CD4-positive, alpha-beta T cell treated with Interleukin-6 for 4 hours (primary cell): ENCODE data around the gene AGMAT.

Experiments
- DNase-seq: peaks from one replicate; pipeline ENCODE4 v3.0.0-alpha.2; 2020; ENCODE audit warnings: mixed read lengths

AGMAT gene, protein sequence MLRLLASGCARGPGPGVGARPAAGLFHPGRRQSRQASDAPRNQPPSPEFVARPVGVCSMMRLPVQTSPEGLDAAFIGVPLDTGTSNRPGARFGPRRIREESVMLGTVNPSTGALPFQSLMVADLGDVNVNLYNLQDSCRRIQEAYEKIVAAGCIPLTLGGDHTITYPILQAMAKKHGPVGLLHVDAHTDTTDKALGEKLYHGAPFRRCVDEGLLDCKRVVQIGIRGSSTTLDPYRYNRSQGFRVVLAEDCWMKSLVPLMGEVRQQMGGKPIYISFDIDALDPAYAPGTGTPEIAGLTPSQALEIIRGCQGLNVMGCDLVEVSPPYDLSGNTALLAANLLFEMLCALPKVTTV

GRCh38 chr1:15584489-15585363, at the start of gene AGMAT:
Gene AGMAT (minus strand): TSS chr1:15585051. CDS start chr1:15584967, 84 bp downstream.
- peak; percentile 70 for DNase-seq

GRCh38 chr1:15633756-15634420, 49.0 kb upstream of the AGMAT start:
- DNase-seq: no peak

DNA sequence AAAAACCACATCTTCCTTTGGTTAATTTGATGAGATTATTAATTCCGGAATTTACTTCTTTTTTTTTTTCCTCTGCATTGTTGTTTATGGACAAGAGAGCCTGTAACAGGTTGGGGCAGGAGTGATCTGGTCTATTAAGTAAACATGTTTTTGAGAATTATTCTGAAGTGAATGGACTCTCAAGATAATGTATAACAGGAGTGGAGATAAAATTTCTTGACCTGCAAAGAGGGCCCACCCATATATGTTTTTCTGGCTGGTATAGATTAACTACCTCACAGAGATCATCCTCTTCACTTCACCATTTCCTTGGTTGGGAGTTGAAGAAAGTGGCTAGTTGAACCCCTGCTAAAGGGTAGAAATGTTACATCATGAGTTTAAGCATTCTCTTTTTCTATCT, 43.2 kb upstream of the AGMAT start:
- no peak for DNase-seq

DNA sequence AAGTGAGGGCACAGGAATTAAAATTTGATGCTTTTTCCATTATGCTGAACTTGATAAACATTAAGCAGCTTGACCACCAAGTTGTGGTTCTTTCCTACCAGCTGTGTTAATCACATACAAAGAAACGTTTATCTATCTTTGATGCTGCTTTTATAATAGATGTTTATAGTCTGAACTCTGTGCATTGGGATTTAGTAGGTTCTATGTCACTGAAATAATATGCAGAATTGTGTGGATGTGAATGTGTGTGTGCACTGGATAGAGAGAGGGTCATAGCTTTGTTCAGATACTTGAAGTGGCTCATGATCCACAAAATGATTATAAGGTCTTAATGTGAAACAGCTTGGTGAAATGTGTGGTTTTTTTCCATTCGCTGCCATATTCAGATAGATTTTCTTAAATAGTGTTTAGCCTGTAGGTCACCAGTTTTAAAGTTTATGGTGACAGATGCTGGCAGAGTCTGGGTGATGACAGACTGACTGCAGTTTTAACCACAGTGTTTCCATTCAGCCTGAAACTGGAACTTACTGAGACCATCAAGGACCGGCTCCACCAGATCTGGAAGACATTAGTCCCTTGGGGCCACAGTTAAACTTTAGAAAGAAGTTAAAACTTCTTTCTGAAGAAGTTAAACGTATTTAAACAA, 42.6 kb upstream of the AGMAT start:
- DNase-seq: no peak

GRCh38 chr1:15626269-15626950, 41.6 kb upstream of the AGMAT start:
- DNase-seq: no peak

DNA sequence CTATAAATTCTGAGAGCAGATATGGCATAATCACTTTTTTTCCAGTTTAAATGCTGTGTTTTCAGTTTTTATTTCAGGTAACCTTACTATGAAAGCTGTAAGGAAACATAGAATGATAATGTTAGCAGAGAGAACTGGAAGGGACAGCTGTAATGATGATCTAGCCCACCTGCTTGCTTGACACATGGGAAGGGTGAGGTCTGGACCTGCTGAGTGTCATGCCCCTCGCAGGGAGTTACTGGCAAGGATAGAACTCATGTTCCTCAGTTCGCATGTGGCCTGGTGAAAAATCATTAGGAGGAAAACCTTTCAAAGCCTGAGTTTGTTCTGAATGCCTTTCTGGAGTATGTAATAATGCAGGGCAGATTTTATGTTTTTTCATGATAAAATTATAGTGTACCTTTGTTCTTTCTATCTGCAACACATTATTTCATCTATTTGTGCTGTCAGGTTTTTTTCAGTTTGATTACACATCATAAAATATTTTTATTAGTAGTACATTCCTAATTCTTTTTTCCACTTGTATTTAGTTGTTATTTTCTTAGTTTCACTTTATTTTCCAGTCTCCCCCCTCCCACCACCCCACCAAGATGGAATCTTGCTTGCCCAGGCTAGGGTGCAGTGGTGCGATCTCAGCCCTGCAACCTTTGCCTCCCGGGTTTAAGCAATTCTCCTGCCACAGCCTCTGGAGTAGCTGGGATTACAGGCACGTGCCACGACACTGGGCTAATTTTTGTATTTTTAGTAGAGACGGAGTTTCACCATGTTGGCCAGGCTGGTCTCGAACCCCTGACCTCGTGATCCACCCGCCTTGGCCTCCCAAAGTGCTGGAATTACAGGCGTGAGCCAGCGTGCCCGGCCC, 40.4 kb upstream of the AGMAT start:
- no peak for DNase-seq

DNA sequence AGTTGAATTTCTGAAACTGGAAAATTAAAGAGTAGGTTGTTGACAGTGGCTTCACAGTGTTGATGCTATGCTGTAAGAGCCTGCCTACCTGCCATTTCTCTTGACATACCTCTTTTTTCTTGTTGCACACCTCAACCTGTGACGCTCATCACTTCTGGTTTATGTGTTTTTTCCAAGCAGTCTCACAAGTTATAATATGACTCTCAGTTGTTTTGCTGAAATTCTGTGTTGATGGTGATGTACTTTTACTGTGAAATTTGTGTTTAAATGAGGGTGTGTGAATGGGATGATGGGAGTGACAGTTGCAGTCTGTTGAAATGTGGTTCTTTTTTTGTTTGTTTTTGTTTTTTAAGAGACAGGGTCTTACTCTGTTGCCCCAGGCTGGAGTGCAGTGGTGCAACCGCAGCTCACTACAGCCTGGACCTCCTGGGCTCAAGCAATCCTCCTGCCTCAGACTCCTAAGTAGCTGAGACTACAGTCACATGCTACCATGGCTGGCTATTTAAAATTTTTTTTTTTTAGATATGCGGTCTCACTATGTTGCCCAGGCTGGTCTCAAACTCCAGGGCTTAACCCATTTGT, 39.4 kb upstream of the AGMAT start:
- DNase-seq: no peak

- DNase-seq: no peak
These were observed 38.6 kb upstream of the AGMAT start for GRCh38 chr1:15623435-15623834.

DNA sequence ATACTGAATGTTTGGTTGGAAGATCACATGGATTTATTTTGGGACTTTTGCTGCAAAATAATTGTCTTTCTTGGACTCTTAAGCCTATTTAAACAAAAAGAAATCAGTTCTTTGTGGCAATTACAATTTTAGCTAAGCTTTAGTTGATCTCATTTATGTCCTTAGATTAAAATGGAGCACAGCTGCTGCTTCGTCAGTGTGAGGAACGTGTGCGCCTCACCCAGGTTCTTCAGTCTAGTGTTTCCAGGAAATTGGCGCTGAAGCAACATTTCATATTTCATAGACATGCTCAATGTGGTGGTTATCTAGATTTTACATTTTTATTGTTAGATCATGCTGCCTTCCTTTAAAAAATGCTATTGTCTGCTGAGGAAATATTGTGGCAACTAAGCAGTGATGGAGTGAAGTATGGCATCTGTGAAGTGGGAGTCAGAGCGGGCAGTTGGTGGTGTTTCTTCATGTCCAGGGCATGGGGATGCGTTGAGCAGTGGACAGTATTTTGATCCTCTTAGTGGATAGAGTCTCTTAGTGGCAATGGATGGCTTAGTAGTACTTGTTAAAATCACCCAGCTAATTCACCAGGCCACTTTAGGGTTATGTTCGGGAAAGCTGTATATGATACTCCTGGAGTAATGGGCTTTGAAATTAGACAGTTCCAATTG, 38.0 kb upstream of the AGMAT start:
- DNase-seq: no peak

- no peak for DNase-seq
These were observed 37.1 kb upstream of the AGMAT start for GRCh38 chr1:15621975-15622374.

GRCh38 chr1:15620902-15621682, 36.2 kb upstream of the AGMAT start:
- no peak for DNase-seq

GRCh38 chr1:15620155-15620545, 35.3 kb upstream of the AGMAT start:
- peak; percentile 40 for DNase-seq

- no peak for DNase-seq
These were observed 34.0 kb upstream of the AGMAT start for GRCh38 chr1:15618655-15619525.

GRCh38 chr1:15618077-15618654, 33.3 kb upstream of the AGMAT start:
- no peak for DNase-seq

DNA sequence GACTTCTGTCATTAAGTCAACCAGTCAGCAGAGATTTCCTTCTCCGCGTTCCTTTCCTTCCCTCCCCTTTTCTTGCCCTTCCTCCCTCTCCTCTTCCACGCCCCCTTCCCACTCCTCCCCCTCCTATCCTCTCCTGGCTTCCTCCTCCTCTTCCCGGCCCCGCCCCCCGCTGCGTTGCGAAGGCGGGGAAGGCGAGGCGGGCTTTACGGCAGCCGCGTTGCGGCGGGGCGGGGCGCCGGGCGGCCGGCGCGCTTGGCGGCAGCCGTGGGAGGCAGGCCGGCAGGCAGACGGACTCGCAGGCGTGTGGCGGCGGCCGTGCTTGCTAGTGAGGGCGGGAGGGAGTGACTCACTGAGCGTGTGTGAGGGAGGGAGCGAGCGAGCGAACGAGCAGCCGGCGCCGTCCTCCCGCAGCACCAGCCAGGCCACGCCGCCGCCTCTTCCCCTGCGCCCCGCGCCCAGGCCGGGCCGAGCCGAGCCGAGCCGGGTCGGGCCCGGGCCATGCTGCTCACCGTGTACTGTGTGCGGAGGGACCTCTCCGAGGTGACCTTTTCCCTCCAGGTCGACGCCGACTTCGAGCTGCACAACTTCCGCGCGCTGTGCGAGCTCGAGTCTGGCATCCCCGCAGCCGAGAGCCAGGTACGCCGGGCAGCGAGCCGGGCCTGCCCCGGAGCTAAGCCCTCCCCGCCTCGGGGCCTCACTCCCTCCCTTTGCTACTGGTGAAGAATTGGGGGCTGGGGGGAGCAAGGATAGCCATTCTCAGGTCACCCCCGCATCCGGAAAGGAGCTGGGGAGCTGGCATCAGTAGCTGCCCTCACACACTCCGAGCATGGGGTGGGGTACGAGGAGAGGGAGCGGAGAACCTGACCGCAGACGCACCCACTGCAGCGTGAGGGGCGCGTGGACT, 32.6 kb upstream of the AGMAT start, which contains the start of gene DDI2:
DDI2 (plus strand) TSS at position 286 of the 904 bp plus-strand sequence; CDS start at position 499, 213 bp downstream.
- DNase-seq: peak; percentile 95

GRCh38 chr1:15616373-15617172, 31.7 kb upstream of the AGMAT start:
- DNase-seq: no peak
